ENCODE data around the gene MCAT.

Gene MCAT, protein sequence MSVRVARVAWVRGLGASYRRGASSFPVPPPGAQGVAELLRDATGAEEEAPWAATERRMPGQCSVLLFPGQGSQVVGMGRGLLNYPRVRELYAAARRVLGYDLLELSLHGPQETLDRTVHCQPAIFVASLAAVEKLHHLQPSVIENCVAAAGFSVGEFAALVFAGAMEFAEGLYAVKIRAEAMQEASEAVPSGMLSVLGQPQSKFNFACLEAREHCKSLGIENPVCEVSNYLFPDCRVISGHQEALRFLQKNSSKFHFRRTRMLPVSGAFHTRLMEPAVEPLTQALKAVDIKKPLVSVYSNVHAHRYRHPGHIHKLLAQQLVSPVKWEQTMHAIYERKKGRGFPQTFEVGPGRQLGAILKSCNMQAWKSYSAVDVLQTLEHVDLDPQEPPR

GRCh38 chr22:43142880-43143562 is at the start of gene MCAT:
TSS of gene MCAT (minus strand) at chr22:43143398. CDS start at chr22:43143348, 50 bp downstream.
- DNase-seq (ENCODE audit: extremely low spot score) = peak; percentile 94
- TF ChIP-seq CTCF (IDR thresholded peaks at IDR 0.05; ENCODE audit: control extremely low read depth, extremely low read depth, low read depth, missing control alignments) = no peak
- ChIA-PET CTCF (no interaction called here), POLR2A (no interaction called here)

- CTCF ChIA-PET = no interaction called here
- POLR2A ChIA-PET = no interaction called here
- no peak for DNase-seq (ENCODE audit: extremely low spot score)
- no peak for TF ChIP-seq CTCF (IDR thresholded peaks at IDR 0.05; ENCODE audit: control extremely low read depth, extremely low read depth, low read depth, missing control alignments)
Measured at GRCh38 chr22:43191831-43192230, 48.6 kb upstream of the MCAT start.

GRCh38 chr22:43188829-43189545 is 45.8 kb upstream of the MCAT start:
- POLR2A ChIA-PET = no interaction called here
- TF ChIP-seq CTCF (IDR thresholded peaks at IDR 0.05; ENCODE audit: control extremely low read depth, extremely low read depth, low read depth, missing control alignments) = no peak
- DNase-seq (ENCODE audit: extremely low spot score) = no peak
- CTCF ChIA-PET = interaction anchor here (0.9 kb wide), 1 partner anchor 12 kb away, joined by 3 read pairs; no protein-coding TSS in a partner anchor

- peak; percentile 72 for TF ChIP-seq CTCF (IDR thresholded peaks at IDR 0.05; ENCODE audit: control extremely low read depth, extremely low read depth, low read depth, missing control alignments)
- ChIA-PET POLR2A (no interaction called here), CTCF (interaction anchor here (0.7 to 1.3 kb wide), 10 partner anchors 8 to 201 kb away, joined by 3 to 5 read pairs (median 3); no protein-coding TSS in a partner anchor)
- DNase-seq (ENCODE audit: extremely low spot score) = peak; percentile 98
Measured at GRCh38 chr22:43187171-43188099, 44.2 kb upstream of the MCAT start.

GRCh38 chr22:43186272-43187170 is 43.3 kb upstream of the MCAT start, which contains the start of gene TTLL12:
TSS of gene TTLL12 (minus strand) at chr22:43187134. CDS start at chr22:43187069, 65 bp downstream.
- CTCF ChIA-PET = interaction anchor here (0.7 to 1.2 kb wide), 7 partner anchors 9 to 75 kb away, joined by 3 to 5 read pairs (median 3); no protein-coding TSS in a partner anchor
- POLR2A ChIA-PET = no interaction called here
- DNase-seq (ENCODE audit: extremely low spot score) = peak; percentile 90
- peak; percentile 3 for TF ChIP-seq CTCF (IDR thresholded peaks at IDR 0.05; ENCODE audit: control extremely low read depth, extremely low read depth, low read depth, missing control alignments)
